HEK293 (cell line): ENCODE measurements around the gene NAA80.

ENCODE experiments used
- BCL11B ChIP-seq: fragments of 450-650 bp; formaldehyde crosslinking; IDR thresholded peaks from 2 replicates; pipeline ENCODE4 v1.5.1; 2016; ENCODE audit warnings: low read depth, missing biosample characterization, missing genetic modification characterization
- GLI2 ChIP-seq: fragments of 450-650 bp; formaldehyde crosslinking; IDR thresholded peaks from 2 replicates; pipeline ENCODE4; 2017; ENCODE audit warnings: missing biosample characterization, missing genetic modification characterization, low read depth, borderline replicate concordance
- HOXC10 ChIP-seq: sonication (generic); formaldehyde crosslinking; IDR thresholded peaks from 2 replicates; pipeline ENCODE4 v1.8.1; 2023; ENCODE audit warnings: mild to moderate bottlenecking, missing genetic modification reagents
- KLF17 ChIP-seq: fragments of 450-650 bp; formaldehyde crosslinking; IDR thresholded peaks from 2 replicates; pipeline ENCODE4 v1.5.1; 2016; ENCODE audit warnings: missing biosample characterization, missing genetic modification characterization
- KLF9 ChIP-seq: fragments of 450-650 bp; formaldehyde crosslinking; IDR thresholded peaks from 2 replicates; pipeline ENCODE4 v1.5.1; 2016; ENCODE audit warnings: missing biosample characterization, missing genetic modification characterization, low read depth
- PRDM6 ChIP-seq: fragments of 450-650 bp; formaldehyde crosslinking; IDR thresholded peaks from 2 replicates; pipeline ENCODE4 v1.5.1; 2017; ENCODE audit warnings: missing biosample characterization, missing genetic modification characterization
- SCRT2 ChIP-seq: fragments of 450-650 bp; formaldehyde crosslinking; IDR thresholded peaks from 2 replicates; pipeline ENCODE4 v1.5.1; 2016; ENCODE audit warnings: missing biosample characterization, missing genetic modification characterization
- TCF7L2 ChIP-seq: IDR thresholded peaks from 2 replicates; pipeline ENCODE4 v1.6.1; 2011; ENCODE audit warnings: low read depth, mild to moderate bottlenecking, inconsistent platforms, low read length, moderate library complexity, borderline replicate concordance
- ZBTB17 ChIP-seq: fragments of 450-650 bp; formaldehyde crosslinking; IDR thresholded peaks from 2 replicates; pipeline ENCODE4 v1.5.1; 2016; ENCODE audit warnings: missing biosample characterization, missing genetic modification characterization
- ZNF112 ChIP-seq: fragments of 450-650 bp; formaldehyde crosslinking; IDR thresholded peaks from 2 replicates; pipeline ENCODE4 v1.5.0; 2017; ENCODE audit warnings: missing biosample characterization, missing genetic modification characterization
- ZNF133 ChIP-seq: fragments of 450-650 bp; formaldehyde crosslinking; IDR thresholded peaks from 2 replicates; pipeline ENCODE4 v1.5.1; 2016; ENCODE audit warnings: missing biosample characterization, missing genetic modification characterization
- ZNF169 ChIP-seq: fragments of 450-650 bp; formaldehyde crosslinking; IDR thresholded peaks from 2 replicates; pipeline ENCODE4 v1.5.1; 2016; ENCODE audit warnings: missing biosample characterization, missing genetic modification characterization
- ZNF2 ChIP-seq: fragments of 450-650 bp; formaldehyde crosslinking; IDR thresholded peaks from 2 replicates; pipeline ENCODE4 v1.5.1; 2016; ENCODE audit warnings: missing biosample characterization, missing genetic modification characterization
- ZNF202 ChIP-seq: fragments of 450-650 bp; formaldehyde crosslinking; IDR thresholded peaks from 2 replicates; pipeline ENCODE4 v1.5.1; 2016; ENCODE audit warnings: missing biosample characterization, missing genetic modification characterization, borderline replicate concordance
- ZNF24 ChIP-seq: fragments of 450-650 bp; formaldehyde crosslinking; IDR thresholded peaks from 2 replicates; pipeline ENCODE4 v1.5.1; 2016; ENCODE audit warnings: missing biosample characterization, missing genetic modification characterization
- ZNF335 ChIP-seq: fragments of 450-650 bp; formaldehyde crosslinking; conservative IDR thresholded peaks from 2 replicates; pipeline ENCODE4 v1.5.1; 2016; ENCODE audit warnings: missing biosample characterization, missing genetic modification characterization
- ZNF394 ChIP-seq: fragments of 450-650 bp; formaldehyde crosslinking; IDR thresholded peaks from 2 replicates; pipeline ENCODE4 v1.5.1; 2016; ENCODE audit warnings: missing biosample characterization, missing genetic modification characterization, mild to moderate bottlenecking, moderate library complexity, borderline replicate concordance
- ZNF514 ChIP-seq: fragments of 450-650 bp; formaldehyde crosslinking; IDR thresholded peaks from 2 replicates; pipeline ENCODE4 v1.5.1; 2016; ENCODE audit warnings: missing biosample characterization, missing genetic modification characterization
- ZNF518A ChIP-seq: fragments of 450-650 bp; formaldehyde crosslinking; conservative IDR thresholded peaks from 2 replicates; pipeline ENCODE4 v1.5.1; 2016; ENCODE audit warnings: low read depth, missing biosample characterization, missing genetic modification characterization
- ZNF580 ChIP-seq: fragments of 450-650 bp; formaldehyde crosslinking; IDR thresholded peaks from 2 replicates; pipeline ENCODE4 v1.5.1; 2016; ENCODE audit warnings: missing biosample characterization, missing genetic modification characterization
- ZNF596 ChIP-seq: fragments of 450-650 bp; IDR thresholded peaks from 2 replicates; pipeline ENCODE4 v1.5.0; 2018; ENCODE audit warnings: missing biosample characterization, mild to moderate bottlenecking, missing genetic modification characterization, moderate library complexity
- ZNF600 ChIP-seq: fragments of 450-650 bp; formaldehyde crosslinking; IDR thresholded peaks from 2 replicates; pipeline ENCODE4 v1.5.1; 2016; ENCODE audit warnings: missing biosample characterization, missing genetic modification characterization
- ZNF623 ChIP-seq: fragments of 450-650 bp; formaldehyde crosslinking; IDR thresholded peaks from 2 replicates; pipeline ENCODE4 v1.5.1; 2016; ENCODE audit warnings: missing biosample characterization, missing genetic modification characterization
- ZNF645 ChIP-seq: fragments of 450-650 bp; formaldehyde crosslinking; IDR thresholded peaks from 2 replicates; pipeline ENCODE4; 2016; ENCODE audit warnings: missing biosample characterization, missing genetic modification characterization
- ZNF654 ChIP-seq: fragments of 450-650 bp; formaldehyde crosslinking; IDR thresholded peaks from 2 replicates; pipeline ENCODE4 v1.5.1; 2016; ENCODE audit warnings: low read depth, missing biosample characterization, missing genetic modification characterization
- ZNF76 ChIP-seq: fragments of 450-650 bp; formaldehyde crosslinking; IDR thresholded peaks from 2 replicates; pipeline ENCODE4; 2016; ENCODE audit warnings: low read depth, missing biosample characterization, missing genetic modification characterization, borderline replicate concordance
- ZNF785 ChIP-seq: fragments of 450-650 bp; formaldehyde crosslinking; IDR thresholded peaks from 2 replicates; pipeline ENCODE4 v1.5.1; 2016; ENCODE audit warnings: missing biosample characterization, missing genetic modification characterization
- ZNF837 ChIP-seq: fragments of 450-650 bp; formaldehyde crosslinking; IDR thresholded peaks from 2 replicates; pipeline ENCODE4 v1.5.1; 2016; ENCODE audit warnings: missing biosample characterization, missing genetic modification characterization
- ZSCAN16 ChIP-seq: fragments of 450-650 bp; formaldehyde crosslinking; IDR thresholded peaks from 2 replicates; pipeline ENCODE4 v1.5.1; 2016; ENCODE audit warnings: missing biosample characterization, missing genetic modification characterization
- ZSCAN4 ChIP-seq: fragments of 450-650 bp; formaldehyde crosslinking; IDR thresholded peaks from 2 replicates; pipeline ENCODE4 v1.5.1; 2017; ENCODE audit warnings: missing biosample characterization, missing genetic modification characterization

Gene NAA80

GRCh38 chr3:50274371-50275104, 24.7 kb downstream of the NAA80 start (continued):
- TF ChIP-seq ZNF645 (tag by site-specific recombination) = no peak
- TF ChIP-seq ZNF394 (tag by site-specific recombination) = no peak
- TF ChIP-seq GLI2 (tag by site-specific recombination) = no peak
- peak; percentile 62 for TF ChIP-seq ZNF654 (tag by site-specific recombination)
- peak; percentile 51; the same call in 1 of the 2 replicates for TF ChIP-seq ZBTB17 (tag by site-specific recombination)
- TF ChIP-seq BCL11B (tag by site-specific recombination) = no peak
- TF ChIP-seq KLF17 (tag by site-specific recombination) = 0 out of 2 replicates have a peak, but pooled peaks have one; percentile 34
- no peak for TF ChIP-seq ZNF112 (tag by site-specific recombination)
- TF ChIP-seq ZNF335 (tag by site-specific recombination) = no peak
- peak; percentile 99 for TF ChIP-seq ZNF133
- TF ChIP-seq ZNF596 (tag by site-specific recombination) = no peak
- no peak for TF ChIP-seq PRDM6 (tag by site-specific recombination)
- TF ChIP-seq ZNF514 (tag by site-specific recombination) = no peak
- TF ChIP-seq ZNF600 (tag by site-specific recombination) = peak; percentile 57; the same call in 1 of the 2 replicates
- TF ChIP-seq KLF9 (tag by site-specific recombination) = 0 out of 2 replicates have a peak, but pooled peaks have one; percentile 27
- no peak for TF ChIP-seq ZNF623 (tag by site-specific recombination)
- TF ChIP-seq ZSCAN4 (tag by site-specific recombination) = no peak
- no peak for TF ChIP-seq ZSCAN16
- TF ChIP-seq SCRT2 (tag by site-specific recombination) = 0 out of 2 replicates have a peak, but pooled peaks have one; percentile 20
- TF ChIP-seq ZNF837 (tag by site-specific recombination) = no peak
- no peak for TF ChIP-seq HOXC10 (CRISPR knock-in tag)
- no peak for TF ChIP-seq ZNF169 (tag by site-specific recombination)
- TF ChIP-seq ZNF580 (tag by site-specific recombination) = no peak
- no peak for TF ChIP-seq TCF7L2
- no peak for TF ChIP-seq ZNF76 (tag by site-specific recombination)
- no peak for TF ChIP-seq ZNF24 (tag by site-specific recombination)
- TF ChIP-seq ZNF202 (tag by site-specific recombination) = no peak
- no peak for TF ChIP-seq ZNF785 (tag by site-specific recombination)
- TF ChIP-seq ZNF2 (tag by site-specific recombination) = 0 out of 2 replicates have a peak, but pooled peaks have one; percentile 45
- no peak for TF ChIP-seq ZNF518A
